B cell (primary cell): ENCODE results near the gene PGF. TPM values are rescaled to one million over a fixed set of nuclear protein-coding genes. Genes with fewer than 3 reads are reported as not detected.

Source experiments
- ATAC-seq: fragments of 200-7000 bp; cut with Tn5 transposase; one replicate; pipeline ENCODE4 v1.10.0; 2021; ENCODE audit warnings: low read depth, mild to moderate bottlenecking, moderate number of reproducible peaks, moderate library complexity
- CTCF ChIA-PET: fragments of 350-600 bp; sonication (Branson Sonifier 250); formaldehyde crosslinking; loops from one replicate; lab custom pipeline; 2021; ENCODE audit warnings: antibody characterized with exemption, inconsistent platforms; lab: Charles Lee
- POLR2A ChIA-PET: fragments of 350-600 bp; sonication (Branson Sonifier 250); formaldehyde crosslinking; loops from one replicate; lab custom pipeline; 2021; ENCODE audit warnings: antibody characterized with exemption; lab: Charles Lee
- DNase-seq: peaks from one replicate; pipeline ENCODE4 v3.0.0; 2013
- H2AFZ ChIP-seq: 2 replicates; pipeline ENCODE4 v1.6.1; 2012; ENCODE audit warnings: mild to moderate bottlenecking, low read depth, low read length; ENCODE audit not compliant: insufficient read depth, poor library complexity, severe bottlenecking
- H3K27ac ChIP-seq, 2 donors: 1 replicate in 1 of 2; 2 replicates in 1 of 2; pipeline ENCODE4 v1.5.1; 2012 to 2013; ENCODE audit warnings: low read length in 2 of 2, mild to moderate bottlenecking in 2 of 2, moderate library complexity in 1 of 2
- H3K27me3 ChIP-seq, 4 experiments: fragments of 200-600 bp in 1 of 4; sonication (generic) in 1 of 4; replicated peaks in 1 of 4; 1 replicate in 2 of 4; 2 replicates in 2 of 4; pipeline versions ENCODE4 v1.6.1 to v1.7.0; 2013 to 2016; ENCODE audit warnings: low read length in 3 of 4, mild to moderate bottlenecking in 2 of 4, mixed read lengths in 1 of 4, moderate library complexity in 1 of 4; ENCODE audit not compliant: insufficient read depth in 4 of 4, control insufficient read depth in 3 of 4; ENCODE audit errors: control extremely low read depth in 1 of 4
- H3K36me3 ChIP-seq, 2 experiments: replicated peaks in 1 of 2; 1 replicate in 1 of 2; 2 replicates in 1 of 2; pipeline versions ENCODE4 v1.6.1 to v1.7.1; 2013; ENCODE audit warnings: low read length in 1 of 2; ENCODE audit not compliant: insufficient read depth in 2 of 2, control insufficient read depth in 1 of 2; ENCODE audit errors: control extremely low read depth in 1 of 2, extremely low read depth in 1 of 2
- H3K4me1 ChIP-seq, 2 donors: fragments of 200-600 bp in 1 of 2; sonication (generic) in 1 of 2; 1 replicate in 1 of 2; 2 replicates in 1 of 2; pipeline versions ENCODE4 v1.5.1 to v1.6.1; 2013 to 2017; ENCODE audit warnings: low read length in 2 of 2; ENCODE audit not compliant: control insufficient read depth in 2 of 2, insufficient read depth in 2 of 2
- H3K4me2 ChIP-seq: replicated peaks from 2 replicates; pipeline ENCODE3; 2012; ENCODE audit warnings: mild to moderate bottlenecking, low read depth, low read length; ENCODE audit not compliant: poor library complexity, severe bottlenecking
- H3K4me3 ChIP-seq, 5 experiments: fragments of 200-600 bp in 1 of 5; sonication (generic) in 1 of 5; 1 replicate in 3 of 5; 2 replicates in 2 of 5; pipeline versions ENCODE4 v1.5.1 to v1.7.0; 2011 to 2016; ENCODE audit warnings: low read length in 4 of 5, mild to moderate bottlenecking in 4 of 5, low read depth in 2 of 5, control low read depth in 1 of 5, moderate library complexity in 1 of 5; ENCODE audit not compliant: insufficient read depth in 1 of 5; ENCODE audit errors: control extremely low read depth in 1 of 5, extremely low read depth in 1 of 5
- H3K79me2 ChIP-seq: fragments of 200-600 bp; sonication (generic); one replicate; pipeline ENCODE4 v1.6.0; 2016; ENCODE audit warnings: low read length; ENCODE audit not compliant: control insufficient read depth, insufficient read depth
- H3K9ac ChIP-seq: fragments of 200-600 bp; sonication (generic); 2 replicates; pipeline ENCODE4 v1.6.1; 2017; ENCODE audit warnings: mild to moderate bottlenecking, low read length, moderate library complexity
- H3K9me3 ChIP-seq, 3 donors: one replicate each; pipeline versions ENCODE4 v1.6.1 to v1.7.1; 2013; ENCODE audit warnings: low read length in 2 of 3; ENCODE audit not compliant: control insufficient read depth in 2 of 3, insufficient read depth in 1 of 3; ENCODE audit errors: control extremely low read depth in 1 of 3
- H4K20me1 ChIP-seq: 2 replicates; pipeline ENCODE4 v1.6.0; 2012; ENCODE audit warnings: mild to moderate bottlenecking, low read length; ENCODE audit not compliant: insufficient read depth, control insufficient read depth, poor library complexity, severe bottlenecking
- H3K27ac Mint-ChIP-seq: one replicate; pipeline ENCODE4 v1.8.0; 2021; ENCODE audit warnings: mixed read lengths
- H3K27me3 Mint-ChIP-seq: one replicate; pipeline ENCODE4 v1.8.0; 2021; ENCODE audit warnings: mixed read lengths
- H3K4me1 Mint-ChIP-seq: one replicate; pipeline ENCODE4 v1.8.0; 2021; ENCODE audit warnings: mixed read lengths
- H3K4me3 Mint-ChIP-seq: one replicate; pipeline ENCODE4 v1.8.0; 2021; ENCODE audit warnings: mixed read lengths
- H3K9me3 Mint-ChIP-seq: one replicate; pipeline ENCODE4 v1.8.0; 2022; ENCODE audit warnings: mixed read lengths; ENCODE audit not compliant: insufficient read depth
- EZH2 ChIP-seq: IDR thresholded peaks from 2 replicates; pipeline ENCODE4 v1.6.1; 2012; ENCODE audit warnings: borderline replicate concordance, low read depth, mild to moderate bottlenecking, moderate library complexity, low read length; ENCODE audit not compliant: insufficient read depth, poor library complexity, severe bottlenecking
- WGBS: methylation state at CpG from one replicate; pipeline ENCODE4 v1.1.5; 2013; ENCODE audit warnings: missing lambda C conversion rate; ENCODE audit not compliant: insufficient coverage; 5-methylcytosine and 5-hydroxymethylcytosine counted together
- intact Hi-C: fragments of 100-400 bp; cut with micrococcal nuclease; formaldehyde crosslinking; loops from one replicate; pipeline ENCODE4 v1.10.0; 2022
- polyA plus RNA-seq: library from polyadenylated mRNA; depleted of rRNA; stranded (reverse); fragments of >200 nt; gene quantifications from 2 replicates; pipeline ENCODE4 v1.2.3, GENCODE V29; 2012
- total RNA-seq, 2 donors: library from RNA; stranded (reverse); fragments of 120-200 nt in 1 of 2; gene quantifications; 1 replicate in 1 of 2; 2 replicates in 1 of 2; pipeline versions ENCODE4 v1.2.3 to v1.2.4, GENCODE V29; 2013 to 2022
- TF ChIP-seq, protein P1 (sequence below): fragments of 200-600 bp; IDR thresholded peaks from one replicate; pipeline ENCODE4 v1.8.0; 2022; ENCODE audit warnings: antibody characterized with exemption, mild to moderate bottlenecking

PGF gene
- total and polyA plus RNA-seq, 2 donors (not counting 1 experiment from before 2014, with no cell fraction given): 0.07 to 0.47 TPM

DNA sequence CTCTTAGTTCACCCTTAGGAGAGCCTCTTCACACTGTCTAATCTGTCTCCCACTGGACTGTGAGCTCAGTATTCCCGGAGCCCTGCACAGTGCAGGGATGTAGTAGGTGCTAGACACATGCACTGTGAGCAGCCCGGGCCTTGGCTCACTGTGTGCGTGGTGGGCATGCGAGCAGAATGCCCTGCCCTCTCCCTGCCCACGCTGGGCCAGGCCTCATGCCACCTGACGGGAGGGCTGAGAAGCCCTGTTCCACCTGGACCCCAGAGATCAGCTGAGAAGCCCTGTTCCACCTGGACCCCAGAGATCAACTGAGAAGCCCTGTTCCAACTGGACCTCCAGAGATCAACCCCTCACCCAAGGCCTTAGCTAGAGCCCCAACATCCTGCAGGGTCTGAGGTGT is 43.3 kb downstream of the PGF start:
- H3K4me1 ChIP-seq: peaks cover 3 to 5% of the 10 kb centered on the region in 2 donors
- Mint-ChIP-seq H3K9me3 (no peaks in the 10 kb centered on the region), H3K4me1 (peaks cover 6% of the 10 kb centered on the region), H3K27me3 (no peaks in the 10 kb centered on the region), H3K4me3 (no peak overlapping the region), H3K27ac (no peak overlapping the region)
- no peak overlapping the region for H2AFZ ChIP-seq
- H3K4me3 ChIP-seq: no peak overlapping the region
- no peaks in the 10 kb centered on the region for H3K79me2 ChIP-seq
- H3K9me3 ChIP-seq: no peaks in the 10 kb centered on the region
- ATAC-seq: no peak
- H3K27ac ChIP-seq: no peak overlapping the region
- H3K27me3 ChIP-seq: no peaks in the 10 kb centered on the region
- 95% methylated on average over 6 of the region's 6 CpGs for WGBS
- ChIA-PET POLR2A (no interaction called here), CTCF (interaction anchor here (0.7 to 25.3 kb wide), 3 partner anchors 15 to 46 kb away, joined by 3 to 926 read pairs (median 3); partner anchors contain the start of genes DLST and PROX2)
- no peak for DNase-seq
- no peaks in the 10 kb centered on the region for H4K20me1 ChIP-seq
- no peak for TF ChIP-seq EZH2
- TF ChIP-seq, protein P1, sequence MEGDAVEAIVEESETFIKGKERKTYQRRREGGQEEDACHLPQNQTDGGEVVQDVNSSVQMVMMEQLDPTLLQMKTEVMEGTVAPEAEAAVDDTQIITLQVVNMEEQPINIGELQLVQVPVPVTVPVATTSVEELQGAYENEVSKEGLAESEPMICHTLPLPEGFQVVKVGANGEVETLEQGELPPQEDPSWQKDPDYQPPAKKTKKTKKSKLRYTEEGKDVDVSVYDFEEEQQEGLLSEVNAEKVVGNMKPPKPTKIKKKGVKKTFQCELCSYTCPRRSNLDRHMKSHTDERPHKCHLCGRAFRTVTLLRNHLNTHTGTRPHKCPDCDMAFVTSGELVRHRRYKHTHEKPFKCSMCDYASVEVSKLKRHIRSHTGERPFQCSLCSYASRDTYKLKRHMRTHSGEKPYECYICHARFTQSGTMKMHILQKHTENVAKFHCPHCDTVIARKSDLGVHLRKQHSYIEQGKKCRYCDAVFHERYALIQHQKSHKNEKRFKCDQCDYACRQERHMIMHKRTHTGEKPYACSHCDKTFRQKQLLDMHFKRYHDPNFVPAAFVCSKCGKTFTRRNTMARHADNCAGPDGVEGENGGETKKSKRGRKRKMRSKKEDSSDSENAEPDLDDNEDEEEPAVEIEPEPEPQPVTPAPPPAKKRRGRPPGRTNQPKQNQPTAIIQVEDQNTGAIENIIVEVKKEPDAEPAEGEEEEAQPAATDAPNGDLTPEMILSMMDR: no peak
- intact Hi-C loops: no loop called here
- H3K9ac ChIP-seq: no peak overlapping the region
- no peak overlapping the region for H3K4me2 ChIP-seq
- H3K36me3 ChIP-seq: no peaks in the 10 kb centered on the region

DNA sequence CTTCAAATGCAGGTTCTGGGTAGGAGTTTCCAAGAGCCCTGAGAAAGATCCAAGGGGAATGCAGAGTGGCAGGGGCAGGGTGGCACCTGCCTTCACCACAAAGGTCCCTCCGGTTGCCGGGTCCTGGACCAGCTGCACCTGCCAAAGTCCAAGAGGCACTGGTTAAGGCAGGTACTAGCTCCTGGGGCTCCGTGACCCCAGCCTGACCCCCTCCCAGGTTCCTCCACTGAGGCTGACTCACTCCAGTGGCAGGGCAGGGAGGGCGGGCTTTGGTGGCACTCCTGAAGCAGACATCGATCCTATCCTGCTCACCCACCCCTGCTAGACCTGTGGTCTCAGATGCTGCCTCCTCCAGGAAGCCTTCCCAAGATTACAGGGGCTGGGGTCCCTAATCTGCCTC is 43.7 kb downstream of the PGF start:
- DNase-seq (no peak), ATAC-seq (no peak)
- Histone ChIP-seq H3K9ac (no peak overlapping the region), H2AFZ (no peak overlapping the region), H3K4me2 (no peak overlapping the region), H4K20me1 (no peaks in the 10 kb centered on the region), H3K4me1 (peaks cover 5 to 9% of the 10 kb centered on the region in 2 donors), H3K27ac (no peak overlapping the region), H3K4me3 (no peak overlapping the region), H3K9me3 (no peaks in the 10 kb centered on the region), H3K27me3 (no peaks in the 10 kb centered on the region), H3K79me2 (no peaks in the 10 kb centered on the region), H3K36me3 (no peaks in the 10 kb centered on the region)
- intact Hi-C loops: no loop called here
- Mint-ChIP-seq H3K4me1 (peaks cover 9% of the 10 kb centered on the region), H3K4me3 (no peak overlapping the region), H3K9me3 (no peaks in the 10 kb centered on the region), H3K27me3 (no peaks in the 10 kb centered on the region), H3K27ac (no peak overlapping the region)
- TF ChIP-seq, protein P1: no peak
- no peak for TF ChIP-seq EZH2
- ChIA-PET POLR2A (no interaction called here), CTCF (interaction anchor here (0.7 to 25.3 kb wide), 4 partner anchors 15 to 176 kb away, joined by 3 to 926 read pairs (median 6); partner anchors contain the start of genes DLST and PROX2)
- 92% methylated on average over 5 of the region's 5 CpGs for WGBS
